K562 (cell line): Measurements from ENCODE around the gene SOD1. TPM values are rescaled to one million over a fixed set of nuclear protein-coding genes. Genes with fewer than 3 reads are reported as not detected.

ENCODE experiments used
- ATAC-seq: fragments of 200-7000 bp; cut with Tn5 transposase; 3 replicates; pipeline ENCODE4 v1.9.1; 2020; ENCODE audit warnings: moderate library complexity
- BruUV-seq: library from RNA; stranded (reverse); fragments of 400-500 nt; replicated peaks from 2 replicates; lab custom pipeline; 2021; lab: Mats Ljungman, UMichigan
- CTCF ChIA-PET: fragments of 300-600 bp; formaldehyde crosslinking; extraction: SDS; loops from one replicate; lab custom pipeline; 2021; ENCODE audit warnings: low intra/inter-chr PET ratio; lab: Yijun Ruan, JAX
- POLR2A ChIA-PET: fragments of 300-600, 350-650 bp; sonication (Branson Sonifier 250); formaldehyde crosslinking; extraction: SDS; loops from one replicate; lab custom pipeline; 2021; ENCODE audit warnings: antibody characterized with exemption, inconsistent platforms; lab: Yijun Ruan, JAX
- DNase-seq, 4 experiments: peaks; one replicate each; pipeline versions ENCODE4 v3.0.0 to v3.0.0-alpha.2; 2011 to 2018; ENCODE audit warnings: low spot score in 3 of 4, mixed read lengths in 3 of 4; ENCODE audit errors: extremely low read depth in 1 of 4
- FAIRE-seq: peaks from 2 replicates; lab custom pipeline; 2011; peaks lifted over from hg19 to GRCh38; lab: Jason Lieb, UNC
- H2AFZ ChIP-seq: 2 replicates; pipeline ENCODE4 v1.6.0; 2011; ENCODE audit warnings: low read depth, low read length, control low read depth, inconsistent platforms
- H3K27ac ChIP-seq: fragments of 200-600 bp; 3 replicates; pipeline ENCODE4 v1.8.0; 2011; ENCODE audit warnings: low read depth, mild to moderate bottlenecking, control low read depth, inconsistent platforms, low read length, moderate library complexity, mixed read lengths; ENCODE audit errors: extremely low read depth
- H3K27me3 ChIP-seq, 2 experiments: fragments of 300-600 bp in 1 of 2; 2 replicates in 1 of 2; 3 replicates in 1 of 2; pipeline versions ENCODE4 v1.6.0 to v1.8.0; 2011; ENCODE audit warnings: inconsistent platforms in 2 of 2, low read length in 2 of 2, mild to moderate bottlenecking in 1 of 2, mixed read lengths in 1 of 2, moderate library complexity in 1 of 2; ENCODE audit not compliant: control insufficient read depth in 2 of 2, insufficient read depth in 2 of 2
- H3K36me3 ChIP-seq: fragments of 300-600 bp; 3 replicates; pipeline ENCODE4 v1.8.0; 2011; ENCODE audit warnings: mild to moderate bottlenecking, low read length, inconsistent platforms; ENCODE audit not compliant: control insufficient read depth, insufficient read depth
- H3K4me1 ChIP-seq, 2 experiments: fragments of 200-600 bp in 1 of 2; replicated peaks in 1 of 2; 2 replicates in 1 of 2; 3 replicates in 1 of 2; pipeline versions ENCODE4 v1.5.1 to v1.8.0; 2011; ENCODE audit warnings: inconsistent platforms in 2 of 2, low read length in 2 of 2, mild to moderate bottlenecking in 1 of 2, mixed read lengths in 1 of 2, moderate library complexity in 1 of 2; ENCODE audit not compliant: control insufficient read depth in 2 of 2, insufficient read depth in 2 of 2
- H3K4me2 ChIP-seq: 2 replicates; pipeline ENCODE4 v1.6.1; 2011; ENCODE audit warnings: low read length, control low read depth, inconsistent platforms, mixed read lengths; ENCODE audit not compliant: insufficient read depth
- H3K4me3 ChIP-seq: fragments of 200-600 bp; sonication (generic), shearing (Covaris generic); 2 replicates; pipeline ENCODE4 v1.5.1; 2016; ENCODE audit warnings: control low read depth, inconsistent platforms
- H3K79me2 ChIP-seq: fragments of 200-600 bp; 3 replicates; pipeline ENCODE4 v1.8.0; 2011; ENCODE audit warnings: low read length, inconsistent platforms; ENCODE audit not compliant: control insufficient read depth, insufficient read depth
- H3K9ac ChIP-seq, 2 experiments: 2 replicates each; pipeline versions ENCODE4 v1.6.0 to v1.6.1; 2011; ENCODE audit warnings: low read depth in 2 of 2, low read length in 2 of 2, control low read depth in 1 of 2, inconsistent platforms in 1 of 2, mild to moderate bottlenecking in 1 of 2, mixed read lengths in 1 of 2; ENCODE audit not compliant: insufficient read depth in 1 of 2
- H3K9me1 ChIP-seq: one replicate; pipeline ENCODE4 v1.6.0; 2011; ENCODE audit warnings: inconsistent platforms, mild to moderate bottlenecking, low read length, moderate library complexity; ENCODE audit not compliant: control insufficient read depth, insufficient read depth
- H3K9me3 ChIP-seq: replicated peaks from 2 replicates; pipeline ENCODE4 v1.5.1; 2011; ENCODE audit warnings: low read depth, low read length, inconsistent platforms; ENCODE audit not compliant: control insufficient read depth, insufficient read depth
- H4K20me1 ChIP-seq: replicated peaks from 2 replicates; pipeline ENCODE4 v1.6.1; 2011; ENCODE audit warnings: low read length, inconsistent platforms, mixed read lengths; ENCODE audit not compliant: control insufficient read depth, insufficient read depth
- CAMTA2 ChIP-seq: fragments of 250-450 bp; sonication (Bioruptor Pico); conservative IDR thresholded peaks from 2 replicates; pipeline ENCODE4 v1.5.1; 2022
- CTBP1 ChIP-seq: fragments of 450-650 bp; IDR thresholded peaks from 2 replicates; pipeline ENCODE4 v1.6.1; 2016; ENCODE audit warnings: borderline replicate concordance
- ELF4 ChIP-seq: fragments of 450-650 bp; formaldehyde crosslinking; IDR thresholded peaks from 2 replicates; pipeline ENCODE4 v1.4.0; 2022; ENCODE audit warnings: missing genetic modification characterization
- ELK1 ChIP-seq: sonication (generic); formaldehyde crosslinking; IDR thresholded peaks from 2 replicates; pipeline ENCODE4 v1.8.1; 2022; ENCODE audit warnings: missing genetic modification reagents
- FOXA1 ChIP-seq: fragments of 450-650 bp; IDR thresholded peaks from 2 replicates; pipeline ENCODE4 v1.6.1; 2016; ENCODE audit warnings: mild to moderate bottlenecking, borderline replicate concordance
- HMGXB4 ChIP-seq: sonication (generic); formaldehyde crosslinking; IDR thresholded peaks from 2 replicates; pipeline ENCODE4 v1.8.1; 2023; ENCODE audit warnings: mild to moderate bottlenecking, missing genetic modification reagents
- KDM1A ChIP-seq, 2 experiments: fragments of 450-650 bp; IDR thresholded peaks; 2 replicates each; pipeline ENCODE4 v1.6.1; 2016; ENCODE audit warnings: mild to moderate bottlenecking in 2 of 2
- KLF13 ChIP-seq: fragments of 450-650 bp; IDR thresholded peaks from 2 replicates; pipeline ENCODE4 v1.6.1; 2016; ENCODE audit warnings: missing genetic modification characterization, low read depth, mild to moderate bottlenecking, missing compliant biosample characterization, moderate library complexity, borderline replicate concordance
- LEF1 ChIP-seq: fragments of 450-650 bp; IDR thresholded peaks from 2 replicates; pipeline ENCODE4 v1.6.1; 2016; ENCODE audit warnings: mild to moderate bottlenecking
- MEF2A ChIP-seq: IDR thresholded peaks from 2 replicates; pipeline ENCODE4 v1.6.1; 2011; ENCODE audit warnings: low read depth, mild to moderate bottlenecking, low read length, moderate library complexity; ENCODE audit not compliant: control insufficient read depth
- PHB2 ChIP-seq: fragments of 450-650 bp; IDR thresholded peaks from 2 replicates; pipeline ENCODE4 v1.6.1; 2017; ENCODE audit warnings: low read depth
- XRCC3 ChIP-seq: fragments of 450-650 bp; IDR thresholded peaks from 2 replicates; pipeline ENCODE4 v1.6.1; 2017; ENCODE audit warnings: mild to moderate bottlenecking, moderate library complexity
- XRCC4 ChIP-seq: IDR thresholded peaks from one replicate; pipeline ENCODE4 v1.6.1; 2011; ENCODE audit not compliant: insufficient read depth, insufficient read length; ENCODE audit errors: extremely low read depth
- ZFPM2 ChIP-seq: fragments of 250-450 bp; sonication (Bioruptor Pico); IDR thresholded peaks from 2 replicates; pipeline ENCODE4 v1.5.1; 2022; ENCODE audit warnings: mild to moderate bottlenecking
- ZNF184 ChIP-seq: sonication (generic); formaldehyde crosslinking; IDR thresholded peaks from 2 replicates; pipeline ENCODE4 v1.5.0; 2020; ENCODE audit warnings: missing genetic modification reagents
- ZNF232 ChIP-seq: sonication (generic); formaldehyde crosslinking; IDR thresholded peaks from 2 replicates; pipeline ENCODE4 v1.8.0; 2022; ENCODE audit warnings: mild to moderate bottlenecking, missing genetic modification reagents
- ZNF408 ChIP-seq: fragments of 250-450 bp; sonication (Bioruptor Pico); IDR thresholded peaks from 2 replicates; pipeline ENCODE4 v1.4.0; 2020; ENCODE audit warnings: low read depth, mild to moderate bottlenecking, moderate library complexity
- ZNF655 ChIP-seq: fragments of 250-450 bp; sonication (Bioruptor Pico); IDR thresholded peaks from 2 replicates; pipeline ENCODE4 v1.5.0; 2021
- ZNF778 ChIP-seq: fragments of 450-650 bp; formaldehyde crosslinking; IDR thresholded peaks from 2 replicates; pipeline ENCODE4 v1.4.0; 2020; ENCODE audit warnings: mild to moderate bottlenecking, moderate library complexity
- WGBS: fragments of 100-300 bp; shearing (Covaris generic); methylation state at CpG from one replicate; pipeline ENCODE4 v1.1.6; 2016; ENCODE audit warnings: low coverage, mixed read lengths; ENCODE audit not compliant: insufficient coverage; ENCODE audit errors: missing lambda C conversion rate; 5-methylcytosine and 5-hydroxymethylcytosine counted together
- in situ Hi-C: fragments of 300-500 bp; cut with MboI; formaldehyde crosslinking; loops from 4 replicates; pipeline ENCODE4 v1.15.0; 2018; ENCODE audit warnings: inconsistent platforms, mixed read lengths
- intact Hi-C: fragments of 100-400 bp; cut with micrococcal nuclease; formaldehyde crosslinking; loops from 2 replicates; pipeline ENCODE4 v1.14.2; 2022
- polyA plus RNA-seq, 8 experiments: library from polyadenylated mRNA; depleted of rRNA in 4 of 8; stranded (reverse) in 5 of 8; unstranded in 3 of 8; fragments of >200 nt; fragmentation: Nextera tagmentation in 2 of 8; fragmentation: Illumina TruSeq in 1 of 8; extraction: Ambion mirVana in 2 of 8; extraction: Trizol in 1 of 8; gene quantifications; 2 replicates each; pipeline versions ENCODE4 v1.2.1 to v1.2.3, GENCODE V29; 2011 to 2014; ENCODE audit warnings: inconsistent platforms in 1 of 8, missing spikeins in 1 of 8
- total RNA-seq, 7 experiments: library from RNA; depleted of rRNA in 6 of 7; stranded (reverse); fragments of >200 nt in 6 of 7; fragmentation: Illumina TruSeq in 2 of 7; extraction: Trizol in 2 of 7; gene quantifications; 2 replicates each; pipeline versions ENCODE4 v1.2.1 to v1.2.3, GENCODE V29; 2011 to 2021; ENCODE audit warnings: low replicate concordance in 1 of 7
- TF ChIP-seq, protein P1 (sequence below): fragments of 450-650 bp; IDR thresholded peaks from 2 replicates; pipeline ENCODE4 v1.6.1; 2016; ENCODE audit warnings: low read depth, mild to moderate bottlenecking, moderate library complexity

SOD1 gene
- total and polyA plus RNA-seq, 9 of the 15 experiments (the other 6 are each of a cell fraction or from before 2014, with no cell fraction given), result 452 to 1,409 (median 633) TPM

- WGBS, result 91% methylated on average over 7 of the region's 7 CpGs
- BruUV-seq, result no TSS peak
- TF ChIP-seq, protein P1, sequence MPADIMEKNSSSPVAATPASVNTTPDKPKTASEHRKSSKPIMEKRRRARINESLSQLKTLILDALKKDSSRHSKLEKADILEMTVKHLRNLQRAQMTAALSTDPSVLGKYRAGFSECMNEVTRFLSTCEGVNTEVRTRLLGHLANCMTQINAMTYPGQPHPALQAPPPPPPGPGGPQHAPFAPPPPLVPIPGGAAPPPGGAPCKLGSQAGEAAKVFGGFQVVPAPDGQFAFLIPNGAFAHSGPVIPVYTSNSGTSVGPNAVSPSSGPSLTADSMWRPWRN, result no peak
- TF ChIP-seq CAMTA2 (CRISPR knock-in tag) (no peak), ZNF408 (CRISPR knock-in tag) (no peak), ELF4 (CRISPR knock-in tag) (no peak), PHB2 (no peak), ZNF778 (no peak), ZNF232 (CRISPR knock-in tag) (no peak), KDM1A (IDR thresholded peaks at IDR 0.05) (no peak), KLF13 (tag) (no peak), FOXA1 (no peak), HMGXB4 (CRISPR knock-in tag) (no peak), ZNF655 (CRISPR knock-in tag) (no peak), ZNF184 (no peak), ELK1 (CRISPR knock-in tag) (no peak), MEF2A (no peak), XRCC3 (no peak), LEF1 (no peak), ZFPM2 (CRISPR knock-in tag) (no peak), CTBP1 (no peak), XRCC4 (no peak)
- Histone ChIP-seq H3K27me3 (no peaks in the 10 kb centered on the region), H4K20me1 (no peaks in the 10 kb centered on the region), H3K79me2 (peaks cover 18% of the 10 kb centered on the region), H3K4me2 (no peak overlapping the region), H3K9me1 (no peaks in the 10 kb centered on the region), H3K36me3 (peaks cover 94% of the 10 kb centered on the region), H3K27ac (no peak overlapping the region), H3K4me3 (no peak overlapping the region), H3K9me3 (no peaks in the 10 kb centered on the region), H2AFZ (no peak overlapping the region), H3K9ac (no peak overlapping the region), H3K4me1 (no peaks in the 10 kb centered on the region)
- in situ Hi-C loops, result no loop called here
- DNase-seq (no peak), ATAC-seq (no peak), FAIRE-seq (no peak)
- intact Hi-C loops, result no loop called here
- CTCF ChIA-PET, result no interaction called here
- POLR2A ChIA-PET, result interaction anchor here (1.3 to 2.1 kb wide), 4 partner anchors 8 to 11 kb away, joined by 3 to 9 read pairs (median 4); no protein-coding TSS in a partner anchor
These were observed 26.9 kb downstream of the SOD1 start for GRCh38 chr21:31686272-31686915.
